HL-60 (cell line): ENCODE data around the gene ZNF664.

Experiments
- CTCF ChIP-seq: IDR thresholded peaks from one replicate; pipeline ENCODE4 v1.5.1; 2011; ENCODE audit warnings: low read length, control low read depth, inconsistent platforms; ENCODE audit not compliant: insufficient read depth
- GABPA ChIP-seq: IDR thresholded peaks from 2 replicates; pipeline ENCODE4 v1.6.1; 2012; ENCODE audit warnings: low read depth
- POLR2AphosphoS5 ChIP-seq: IDR thresholded peaks from 2 replicates; pipeline ENCODE4 v1.6.1; 2012; ENCODE audit warnings: low read depth
- REST ChIP-seq: IDR thresholded peaks from 2 replicates; pipeline ENCODE4 v1.6.1; 2012; ENCODE audit warnings: low read depth; ENCODE audit not compliant: insufficient replicate concordance

GRCh38 chr12:123934829-123935228 lies 38.2 kb upstream of the ZNF664 start:
- TF ChIP-seq CTCF (no peak), POLR2AphosphoS5 (peak; percentile 63), REST (no peak), GABPA (no peak)
